ENCODE measurements around the gene GUCD1. TPM values are rescaled to one million over a fixed set of nuclear protein-coding genes. Genes with fewer than 3 reads are reported as not detected.

The GUCD1 gene
- total and polyA plus RNA-seq, 2 of the 13 experiments (the other 11 are each of a cell fraction or from before 2014, with no cell fraction given): 128 to 245 TPM

- TF ChIP-seq HDAC2 (CRISPR knock-in tag; IDR thresholded peaks at IDR 0.05): peak; percentile 95
- TF ChIP-seq CENPX (CRISPR knock-in tag; IDR thresholded peaks at IDR 0.05): no peak
- TF ChIP-seq ZNF33A (CRISPR knock-in tag; IDR thresholded peaks at IDR 0.05; ENCODE audit: borderline replicate concordance): no peak
- TF ChIP-seq ZFP62 (CRISPR knock-in tag; IDR thresholded peaks at IDR 0.05): no peak
- TF ChIP-seq ZKSCAN5 (CRISPR knock-in tag; IDR thresholded peaks at IDR 0.05): no peak
- no peak for TF ChIP-seq ZFAT (CRISPR knock-in tag; conservative IDR thresholded peaks at IDR 0.05)
- TF ChIP-seq GFI1 (CRISPR knock-in tag; IDR thresholded peaks at IDR 0.05; ENCODE audit: borderline replicate concordance): peak; percentile 88; the same call in 1 of the 2 replicates
- no peak; the same call in 1 of the 2 replicates for TF ChIP-seq ZIK1 (CRISPR knock-in tag; IDR thresholded peaks at IDR 0.05; ENCODE audit: borderline replicate concordance, low read depth)
- TF ChIP-seq ZNF335 (CRISPR knock-in tag; IDR thresholded peaks at IDR 0.05): peak; percentile 58; the same call in 1 of the 2 replicates
- TF ChIP-seq ERF (CRISPR knock-in tag; IDR thresholded peaks at IDR 0.05): peak; percentile 88
- TF ChIP-seq ZBTB7A (CRISPR knock-in tag; IDR thresholded peaks at IDR 0.05): peak; percentile 69; the same call in 1 of the 2 replicates
- TF ChIP-seq MEIS2 (CRISPR knock-in tag; IDR thresholded peaks at IDR 0.05): peak; percentile 78; the same call in 1 of the 2 replicates
- peak; percentile 80; the same call in 1 of the 2 replicates for TF ChIP-seq IRF2 (CRISPR knock-in tag; IDR thresholded peaks at IDR 0.05)
- TF ChIP-seq ZNF3 (CRISPR knock-in tag; IDR thresholded peaks at IDR 0.05): peak; percentile 97
- no peak for TF ChIP-seq ETV6 (CRISPR knock-in tag; conservative IDR thresholded peaks at IDR 0.05)
- TF ChIP-seq, protein P1, sequence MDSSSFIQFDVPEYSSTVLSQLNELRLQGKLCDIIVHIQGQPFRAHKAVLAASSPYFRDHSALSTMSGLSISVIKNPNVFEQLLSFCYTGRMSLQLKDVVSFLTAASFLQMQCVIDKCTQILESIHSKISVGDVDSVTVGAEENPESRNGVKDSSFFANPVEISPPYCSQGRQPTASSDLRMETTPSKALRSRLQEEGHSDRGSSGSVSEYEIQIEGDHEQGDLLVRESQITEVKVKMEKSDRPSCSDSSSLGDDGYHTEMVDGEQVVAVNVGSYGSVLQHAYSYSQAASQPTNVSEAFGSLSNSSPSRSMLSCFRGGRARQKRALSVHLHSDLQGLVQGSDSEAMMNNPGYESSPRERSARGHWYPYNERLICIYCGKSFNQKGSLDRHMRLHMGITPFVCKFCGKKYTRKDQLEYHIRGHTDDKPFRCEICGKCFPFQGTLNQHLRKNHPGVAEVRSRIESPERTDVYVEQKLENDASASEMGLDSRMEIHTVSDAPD (CRISPR knock-in tag; IDR thresholded peaks at IDR 0.05): peak; percentile 83; the same call in 1 of the 2 replicates
- no peak for TF ChIP-seq GLMP (CRISPR knock-in tag; IDR thresholded peaks at IDR 0.05; ENCODE audit: borderline replicate concordance)
- TF ChIP-seq ZNF546 (CRISPR knock-in tag; conservative IDR thresholded peaks at IDR 0.05): peak; percentile 69; the same call in 1 of the 2 replicates
- 0 out of 2 replicates have a peak, but pooled peaks have one; percentile 15 for TF ChIP-seq CHD2 (IDR thresholded peaks at IDR 0.05; ENCODE audit: low read depth, low read length)
- TF ChIP-seq, protein P2, sequence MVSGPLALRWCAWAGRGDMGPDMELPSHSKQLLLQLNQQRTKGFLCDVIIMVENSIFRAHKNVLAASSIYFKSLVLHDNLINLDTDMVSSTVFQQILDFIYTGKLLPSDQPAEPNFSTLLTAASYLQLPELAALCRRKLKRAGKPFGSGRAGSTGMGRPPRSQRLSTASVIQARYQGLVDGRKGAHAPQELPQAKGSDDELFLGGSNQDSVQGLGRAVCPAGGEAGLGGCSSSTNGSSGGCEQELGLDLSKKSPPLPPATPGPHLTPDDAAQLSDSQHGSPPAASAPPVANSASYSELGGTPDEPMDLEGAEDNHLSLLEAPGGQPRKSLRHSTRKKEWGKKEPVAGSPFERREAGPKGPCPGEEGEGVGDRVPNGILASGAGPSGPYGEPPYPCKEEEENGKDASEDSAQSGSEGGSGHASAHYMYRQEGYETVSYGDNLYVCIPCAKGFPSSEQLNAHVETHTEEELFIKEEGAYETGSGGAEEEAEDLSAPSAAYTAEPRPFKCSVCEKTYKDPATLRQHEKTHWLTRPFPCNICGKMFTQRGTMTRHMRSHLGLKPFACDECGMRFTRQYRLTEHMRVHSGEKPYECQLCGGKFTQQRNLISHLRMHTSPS (CRISPR knock-in tag; IDR thresholded peaks at IDR 0.05; ENCODE audit: low read depth): peak; percentile 98
- TF ChIP-seq ZMAT3 (CRISPR knock-in tag; conservative IDR thresholded peaks at IDR 0.05): peak; percentile 72; the same call in 1 of the 2 replicates
- TF ChIP-seq MLX (CRISPR knock-in tag; IDR thresholded peaks at IDR 0.05): peak; percentile 99
- no peak for TF ChIP-seq ZNF530 (CRISPR knock-in tag; IDR thresholded peaks at IDR 0.05; ENCODE audit: low read depth)
- TF ChIP-seq NPAS2 (CRISPR knock-in tag; IDR thresholded peaks at IDR 0.05; ENCODE audit: borderline replicate concordance): no peak
- TF ChIP-seq DNMT3B (CRISPR knock-in tag; conservative IDR thresholded peaks at IDR 0.05): peak; percentile 28; the same call in 1 of the 2 replicates
Observed at GRCh38 chr22:24550028-24550901, 4.7 kb downstream of the GUCD1 start (continued).
